NCI-H1092 (cell line): ENCODE results near the gene TSHZ3.

Experiments
- DNase-seq: peaks from one replicate; lab custom pipeline; 2025; lab: John Stamatoyannopoulos, UW

Gene TSHZ3

GRCh38 chr19:31312009-31312676 is 37.1 kb downstream of the TSHZ3 start:
- DNase-seq: no peak

GRCh38 chr19:31310432-31311133 is 38.7 kb downstream of the TSHZ3 start:
- no peak for DNase-seq

- DNase-seq: no peak
These were observed 40.5 kb downstream of the TSHZ3 start for GRCh38 chr19:31308781-31309180.

GRCh38 chr19:31307071-31307669 is 42.1 kb downstream of the TSHZ3 start:
- no peak for DNase-seq

- DNase-seq: no peak
These were observed 43.1 kb downstream of the TSHZ3 start for GRCh38 chr19:31306006-31306753.

- DNase-seq: no peak
These were observed 44.4 kb downstream of the TSHZ3 start for GRCh38 chr19:31304831-31305312.

- no peak for DNase-seq
These were observed 45.9 kb downstream of the TSHZ3 start for GRCh38 chr19:31303262-31303815.

- DNase-seq: no peak
These were observed 47.8 kb downstream of the TSHZ3 start for GRCh38 chr19:31301306-31301980.

GRCh38 chr19:31300422-31300821 is 48.8 kb downstream of the TSHZ3 start:
- no peak for DNase-seq

GRCh38 chr19:31299665-31300064 is 49.6 kb downstream of the TSHZ3 start:
- DNase-seq: no peak

- no peak for DNase-seq
These were observed 51.2 kb downstream of the TSHZ3 start for GRCh38 chr19:31297991-31298390.

GRCh38 chr19:31296741-31297390 is 52.4 kb downstream of the TSHZ3 start:
- DNase-seq: no peak

GRCh38 chr19:31294189-31294588 is 55.0 kb downstream of the TSHZ3 start:
- DNase-seq: no peak

GRCh38 chr19:31292639-31293185 is 56.5 kb downstream of the TSHZ3 start:
- DNase-seq: no peak

- DNase-seq: no peak
These were observed 58.2 kb downstream of the TSHZ3 start for GRCh38 chr19:31290931-31291590.

GRCh38 chr19:31289976-31290375 is 59.3 kb downstream of the TSHZ3 start:
- no peak for DNase-seq

GRCh38 chr19:31289381-31289880 is 59.8 kb downstream of the TSHZ3 start:
- DNase-seq: no peak

GRCh38 chr19:31286491-31286890 is 62.7 kb downstream of the TSHZ3 start:
- no peak for DNase-seq

GRCh38 chr19:31285744-31286143 is 63.5 kb downstream of the TSHZ3 start:
- no peak for DNase-seq

- DNase-seq: no peak
These were observed 64.6 kb downstream of the TSHZ3 start for GRCh38 chr19:31284621-31285020.
